Measurements from ENCODE around the gene CDHR2.

The CDHR2 gene

DNA sequence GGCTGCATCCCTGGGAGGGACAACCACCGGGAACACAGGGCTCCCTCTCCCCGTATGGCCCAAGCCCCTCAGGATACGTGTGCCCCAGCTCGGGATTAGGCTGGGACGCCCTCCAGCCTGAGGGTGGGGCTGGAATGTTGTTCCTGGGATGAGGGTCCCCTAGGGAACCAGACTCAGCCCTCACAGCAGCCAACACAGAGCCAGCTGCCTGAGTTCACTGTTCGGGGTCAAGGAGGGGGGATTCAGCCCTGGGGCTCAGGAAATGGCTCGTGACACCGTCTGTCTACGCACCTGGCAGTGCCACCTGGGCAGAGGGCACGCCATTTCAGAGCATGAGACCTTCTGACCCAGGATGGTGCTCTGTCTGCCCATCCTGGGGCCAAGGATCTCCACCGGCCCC, 20.8 kb upstream of the CDHR2 start:
- TF ChIP-seq NFIC (IDR thresholded peaks at IDR 0.05) (no peak), CEBPB (IDR thresholded peaks at IDR 0.05) (no peak), ZBTB7A (IDR thresholded peaks at IDR 0.05; ENCODE audit: low read depth) (no peak), YY1 (IDR thresholded peaks at IDR 0.05; ENCODE audit: low read depth) (no peak), TEAD4 (IDR thresholded peaks at IDR 0.05) (no peak), TAF1 (IDR thresholded peaks at IDR 0.05; ENCODE audit: low read depth) (no peak), RAD21 (IDR thresholded peaks at IDR 0.05; ENCODE audit: low read depth) (no peak), EGR1 (IDR thresholded peaks at IDR 0.05) (no peak), TCF12 (IDR thresholded peaks at IDR 0.05; ENCODE audit: low read depth) (no peak), CREB1 (IDR thresholded peaks at IDR 0.05; ENCODE audit: low read depth) (no peak), EP300 (IDR thresholded peaks at IDR 0.05; ENCODE audit: borderline replicate concordance) (no peak), FOXM1 (IDR thresholded peaks at IDR 0.05; ENCODE audit: borderline replicate concordance, low read depth) (no peak)
- TF ChIP-seq, protein P1, sequence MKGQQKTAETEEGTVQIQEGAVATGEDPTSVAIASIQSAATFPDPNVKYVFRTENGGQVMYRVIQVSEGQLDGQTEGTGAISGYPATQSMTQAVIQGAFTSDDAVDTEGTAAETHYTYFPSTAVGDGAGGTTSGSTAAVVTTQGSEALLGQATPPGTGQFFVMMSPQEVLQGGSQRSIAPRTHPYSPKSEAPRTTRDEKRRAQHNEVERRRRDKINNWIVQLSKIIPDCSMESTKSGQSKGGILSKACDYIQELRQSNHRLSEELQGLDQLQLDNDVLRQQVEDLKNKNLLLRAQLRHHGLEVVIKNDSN (IDR thresholded peaks at IDR 0.05): no peak
- TF ChIP-seq, protein P2, sequence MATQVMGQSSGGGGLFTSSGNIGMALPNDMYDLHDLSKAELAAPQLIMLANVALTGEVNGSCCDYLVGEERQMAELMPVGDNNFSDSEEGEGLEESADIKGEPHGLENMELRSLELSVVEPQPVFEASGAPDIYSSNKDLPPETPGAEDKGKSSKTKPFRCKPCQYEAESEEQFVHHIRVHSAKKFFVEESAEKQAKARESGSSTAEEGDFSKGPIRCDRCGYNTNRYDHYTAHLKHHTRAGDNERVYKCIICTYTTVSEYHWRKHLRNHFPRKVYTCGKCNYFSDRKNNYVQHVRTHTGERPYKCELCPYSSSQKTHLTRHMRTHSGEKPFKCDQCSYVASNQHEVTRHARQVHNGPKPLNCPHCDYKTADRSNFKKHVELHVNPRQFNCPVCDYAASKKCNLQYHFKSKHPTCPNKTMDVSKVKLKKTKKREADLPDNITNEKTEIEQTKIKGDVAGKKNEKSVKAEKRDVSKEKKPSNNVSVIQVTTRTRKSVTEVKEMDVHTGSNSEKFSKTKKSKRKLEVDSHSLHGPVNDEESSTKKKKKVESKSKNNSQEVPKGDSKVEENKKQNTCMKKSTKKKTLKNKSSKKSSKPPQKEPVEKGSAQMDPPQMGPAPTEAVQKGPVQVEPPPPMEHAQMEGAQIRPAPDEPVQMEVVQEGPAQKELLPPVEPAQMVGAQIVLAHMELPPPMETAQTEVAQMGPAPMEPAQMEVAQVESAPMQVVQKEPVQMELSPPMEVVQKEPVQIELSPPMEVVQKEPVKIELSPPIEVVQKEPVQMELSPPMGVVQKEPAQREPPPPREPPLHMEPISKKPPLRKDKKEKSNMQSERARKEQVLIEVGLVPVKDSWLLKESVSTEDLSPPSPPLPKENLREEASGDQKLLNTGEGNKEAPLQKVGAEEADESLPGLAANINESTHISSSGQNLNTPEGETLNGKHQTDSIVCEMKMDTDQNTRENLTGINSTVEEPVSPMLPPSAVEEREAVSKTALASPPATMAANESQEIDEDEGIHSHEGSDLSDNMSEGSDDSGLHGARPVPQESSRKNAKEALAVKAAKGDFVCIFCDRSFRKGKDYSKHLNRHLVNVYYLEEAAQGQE (IDR thresholded peaks at IDR 0.05; ENCODE audit: low read depth): no peak
- TF ChIP-seq, protein P3, sequence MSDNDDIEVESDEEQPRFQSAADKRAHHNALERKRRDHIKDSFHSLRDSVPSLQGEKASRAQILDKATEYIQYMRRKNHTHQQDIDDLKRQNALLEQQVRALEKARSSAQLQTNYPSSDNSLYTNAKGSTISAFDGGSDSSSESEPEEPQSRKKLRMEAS (IDR thresholded peaks at IDR 0.05): no peak

DNA sequence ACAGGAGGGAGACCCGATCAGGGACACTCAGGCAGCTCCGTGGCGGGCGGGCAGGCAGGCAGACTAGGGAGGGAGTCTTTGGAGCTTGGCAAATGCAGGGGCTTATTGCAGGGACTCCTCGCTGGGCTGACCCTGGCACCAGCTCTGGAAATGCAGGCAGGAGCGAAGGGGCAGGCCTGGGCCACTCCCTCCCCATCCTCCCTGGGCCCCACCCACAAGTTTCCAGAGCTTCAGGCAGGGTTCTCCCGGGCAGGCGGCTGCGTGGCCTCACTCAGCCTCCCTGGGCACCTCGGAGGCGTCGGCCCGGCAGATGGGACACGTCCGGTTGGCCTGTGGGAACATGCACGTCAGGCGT, 20.4 kb upstream of the CDHR2 start:
- TF ChIP-seq CREB1 (IDR thresholded peaks at IDR 0.05; ENCODE audit: low read depth) (no peak), YY1 (IDR thresholded peaks at IDR 0.05; ENCODE audit: low read depth) (no peak), CEBPB (IDR thresholded peaks at IDR 0.05) (no peak), EGR1 (IDR thresholded peaks at IDR 0.05) (no peak), ZBTB7A (IDR thresholded peaks at IDR 0.05; ENCODE audit: low read depth) (no peak), TEAD4 (IDR thresholded peaks at IDR 0.05) (no peak), NFIC (IDR thresholded peaks at IDR 0.05) (no peak), TAF1 (IDR thresholded peaks at IDR 0.05; ENCODE audit: low read depth) (no peak), FOXM1 (IDR thresholded peaks at IDR 0.05; ENCODE audit: borderline replicate concordance, low read depth) (no peak), TCF12 (IDR thresholded peaks at IDR 0.05; ENCODE audit: low read depth) (no peak), RAD21 (IDR thresholded peaks at IDR 0.05; ENCODE audit: low read depth) (no peak)
- TF ChIP-seq, protein P3 (IDR thresholded peaks at IDR 0.05): no peak

DNA sequence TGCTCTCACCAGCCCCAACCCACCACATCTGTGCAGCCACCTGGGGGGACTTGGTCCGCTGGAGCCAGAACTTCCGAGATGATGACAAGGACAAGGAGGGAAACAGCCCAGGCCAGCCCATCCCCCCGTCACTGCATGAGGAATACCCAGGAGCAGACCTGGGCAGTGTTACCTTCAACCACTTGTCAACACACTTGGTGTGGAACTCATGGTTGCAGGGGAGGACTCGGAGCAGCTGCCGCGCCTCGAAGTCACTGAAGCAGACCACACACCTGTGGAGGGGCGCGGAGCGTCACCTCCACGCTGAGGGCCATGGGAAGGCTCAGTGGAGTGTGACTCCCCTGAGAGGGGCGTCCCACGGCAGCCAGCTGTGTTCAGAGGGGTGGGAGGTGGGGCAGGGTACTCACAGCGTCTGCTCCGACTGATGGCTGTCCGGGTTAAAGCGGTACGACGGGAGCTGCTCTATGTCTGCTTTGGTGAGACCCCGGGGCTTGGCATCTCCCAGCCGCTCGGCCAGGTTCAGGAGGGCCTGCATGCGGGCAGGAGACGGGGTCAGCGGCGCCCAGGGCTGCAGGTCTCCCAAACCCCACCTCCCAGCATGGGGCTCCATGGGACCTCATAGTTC, 19.9 kb upstream of the CDHR2 start:
- TF ChIP-seq, protein P3 (IDR thresholded peaks at IDR 0.05): no peak
- TF ChIP-seq, protein P2 (IDR thresholded peaks at IDR 0.05; ENCODE audit: low read depth): no peak
- TF ChIP-seq, protein P1 (IDR thresholded peaks at IDR 0.05): no peak

DNA sequence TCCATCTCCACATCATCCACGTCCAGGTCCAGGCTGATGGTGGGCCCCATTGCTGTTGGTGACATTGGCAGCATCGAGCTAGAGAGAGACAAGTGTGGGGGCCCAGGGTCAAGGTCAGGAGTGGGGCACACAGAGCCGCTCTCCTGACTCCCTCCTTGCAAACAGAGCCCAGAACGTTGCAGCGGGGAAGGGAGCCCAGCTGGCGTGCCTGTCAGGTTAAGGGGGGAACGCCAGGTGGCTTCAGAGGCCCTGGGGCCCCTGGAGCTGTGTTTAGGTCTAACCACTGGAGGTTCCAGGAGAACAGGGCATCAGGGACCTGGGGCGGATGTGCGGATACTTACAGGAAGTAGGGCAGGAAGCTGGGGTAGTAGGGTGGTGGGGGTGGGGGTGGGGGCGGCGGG, 19.4 kb upstream of the CDHR2 start:
- TF ChIP-seq, protein P1 (IDR thresholded peaks at IDR 0.05): no peak
- TF ChIP-seq RAD21 (IDR thresholded peaks at IDR 0.05; ENCODE audit: low read depth) (no peak), TEAD4 (IDR thresholded peaks at IDR 0.05) (no peak)

DNA sequence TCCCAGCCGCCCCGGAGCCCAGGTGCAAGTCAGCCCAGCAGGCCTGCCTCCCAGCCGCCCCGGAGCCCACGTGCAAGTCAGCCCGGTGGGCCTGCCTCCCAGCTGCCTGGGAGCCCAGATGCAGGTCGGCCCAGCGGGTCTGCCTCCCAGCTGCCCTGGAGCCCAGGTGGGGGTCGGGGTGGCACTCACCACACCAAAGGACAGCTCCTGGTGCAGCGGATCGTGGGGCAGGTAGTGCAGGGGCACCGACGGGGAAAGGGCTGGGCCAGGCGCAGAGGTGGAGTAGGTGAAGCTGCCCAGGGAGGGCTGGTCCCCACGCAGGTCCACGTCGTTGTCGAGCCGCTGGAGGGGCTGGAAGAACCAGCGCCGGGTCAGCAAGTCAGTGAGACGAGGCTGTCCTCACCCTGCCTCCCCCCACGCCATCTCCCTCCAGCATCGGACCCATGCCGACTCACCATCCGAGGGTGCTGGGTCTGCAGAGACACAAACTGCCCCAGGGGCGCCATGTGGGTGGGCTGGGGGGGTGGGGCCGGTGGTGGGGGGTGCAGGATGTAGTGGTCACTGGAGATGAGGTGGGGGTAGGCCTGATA, 18.7 kb upstream of the CDHR2 start:
- TF ChIP-seq TCF12 (IDR thresholded peaks at IDR 0.05; ENCODE audit: low read depth) (no peak), CREB1 (IDR thresholded peaks at IDR 0.05; ENCODE audit: low read depth) (no peak), EP300 (IDR thresholded peaks at IDR 0.05; ENCODE audit: borderline replicate concordance) (no peak), YY1 (IDR thresholded peaks at IDR 0.05; ENCODE audit: low read depth) (no peak), CEBPB (IDR thresholded peaks at IDR 0.05) (no peak), FOXM1 (IDR thresholded peaks at IDR 0.05; ENCODE audit: borderline replicate concordance, low read depth) (no peak), TAF1 (IDR thresholded peaks at IDR 0.05; ENCODE audit: low read depth) (no peak), RAD21 (IDR thresholded peaks at IDR 0.05; ENCODE audit: low read depth) (no peak), NFIC (IDR thresholded peaks at IDR 0.05) (no peak), TEAD4 (IDR thresholded peaks at IDR 0.05) (no peak), ZBTB7A (IDR thresholded peaks at IDR 0.05; ENCODE audit: low read depth) (no peak), EGR1 (IDR thresholded peaks at IDR 0.05) (no peak)
- TF ChIP-seq, protein P3 (IDR thresholded peaks at IDR 0.05): no peak
- TF ChIP-seq, protein P1 (IDR thresholded peaks at IDR 0.05): no peak
- TF ChIP-seq, protein P2 (IDR thresholded peaks at IDR 0.05; ENCODE audit: low read depth): no peak
